SU-DHL-6 (cell line): Measurements from ENCODE around the gene ADAM8.

Experiments used
- EZH2phosphoT487 ChIP-seq: fragments of 200-600 bp; sonication (generic), shearing (Covaris generic); conservative IDR thresholded peaks from 2 replicates; pipeline ENCODE4 v1.6.1; 2018; ENCODE audit warnings: mild to moderate bottlenecking, antibody characterized with exemption, low read length, moderate library complexity, mixed read lengths
- TF ChIP-seq, protein P1 (sequence below): fragments of 200-600 bp; sonication (generic); IDR thresholded peaks from one replicate; pipeline ENCODE4 v1.5.1; 2017; ENCODE audit warnings: antibody characterized with exemption, mild to moderate bottlenecking, low read length, moderate library complexity; ENCODE audit not compliant: insufficient read depth, poor library complexity, severe bottlenecking

DNA sequence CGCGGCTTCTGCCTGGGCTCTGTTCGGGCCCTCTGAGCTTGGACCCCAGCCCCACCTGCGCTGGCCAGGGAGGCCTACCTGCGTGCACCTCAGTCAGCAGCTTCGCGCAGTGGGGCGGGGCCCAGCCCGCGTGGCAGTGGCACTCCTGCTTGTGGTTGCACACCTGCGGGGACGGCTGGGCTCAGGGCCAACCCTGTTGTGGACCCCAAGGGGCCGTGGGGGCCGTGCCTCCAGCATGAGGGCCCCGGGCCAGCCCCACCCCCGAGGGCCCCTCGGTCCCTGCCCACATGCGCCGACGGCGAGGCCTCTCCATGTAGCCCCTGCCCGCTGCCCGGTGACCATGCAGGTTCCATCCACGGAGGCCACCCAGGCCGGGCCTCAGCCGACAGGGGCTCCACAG lies 7.3 kb downstream of the ADAM8 start:
- TF ChIP-seq, protein P1, sequence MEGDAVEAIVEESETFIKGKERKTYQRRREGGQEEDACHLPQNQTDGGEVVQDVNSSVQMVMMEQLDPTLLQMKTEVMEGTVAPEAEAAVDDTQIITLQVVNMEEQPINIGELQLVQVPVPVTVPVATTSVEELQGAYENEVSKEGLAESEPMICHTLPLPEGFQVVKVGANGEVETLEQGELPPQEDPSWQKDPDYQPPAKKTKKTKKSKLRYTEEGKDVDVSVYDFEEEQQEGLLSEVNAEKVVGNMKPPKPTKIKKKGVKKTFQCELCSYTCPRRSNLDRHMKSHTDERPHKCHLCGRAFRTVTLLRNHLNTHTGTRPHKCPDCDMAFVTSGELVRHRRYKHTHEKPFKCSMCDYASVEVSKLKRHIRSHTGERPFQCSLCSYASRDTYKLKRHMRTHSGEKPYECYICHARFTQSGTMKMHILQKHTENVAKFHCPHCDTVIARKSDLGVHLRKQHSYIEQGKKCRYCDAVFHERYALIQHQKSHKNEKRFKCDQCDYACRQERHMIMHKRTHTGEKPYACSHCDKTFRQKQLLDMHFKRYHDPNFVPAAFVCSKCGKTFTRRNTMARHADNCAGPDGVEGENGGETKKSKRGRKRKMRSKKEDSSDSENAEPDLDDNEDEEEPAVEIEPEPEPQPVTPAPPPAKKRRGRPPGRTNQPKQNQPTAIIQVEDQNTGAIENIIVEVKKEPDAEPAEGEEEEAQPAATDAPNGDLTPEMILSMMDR: no peak
- TF ChIP-seq EZH2phosphoT487: no peak
